HFFc6 (cell line): ENCODE results near the gene TSPAN18. TPM values are rescaled to one million over a fixed set of nuclear protein-coding genes. Genes with fewer than 3 reads are reported as not detected.

Experiments
- DNase-seq: peaks from one replicate; pipeline ENCODE4 v3.0.0-alpha.2; 2018
- H3K27ac Mint-ChIP-seq: 2 replicates; pipeline ENCODE4 v1.8.0; 2020; ENCODE audit warnings: mild to moderate bottlenecking, mixed read lengths
- H3K27me3 Mint-ChIP-seq: 2 replicates; pipeline ENCODE4 v1.8.0; 2021; ENCODE audit warnings: mild to moderate bottlenecking, moderate library complexity, mixed read lengths; ENCODE audit not compliant: insufficient read depth
- H3K36me3 Mint-ChIP-seq: 2 replicates; pipeline ENCODE4 v1.8.0; 2021; ENCODE audit warnings: low read depth, mixed read lengths
- H3K4me1 Mint-ChIP-seq: 2 replicates; pipeline ENCODE4 v1.8.0; 2020; ENCODE audit warnings: low read depth, mixed read lengths
- H3K4me3 Mint-ChIP-seq: 2 replicates; pipeline ENCODE4 v1.8.0; 2020; ENCODE audit warnings: mild to moderate bottlenecking, moderate library complexity, mixed read lengths
- H3K9me3 Mint-ChIP-seq: 2 replicates; pipeline ENCODE4 v1.8.0; 2020; ENCODE audit warnings: mild to moderate bottlenecking, mixed read lengths
- total RNA-seq, 6 experiments: library from RNA; stranded (reverse); fragmentation: NEBNext Ultra II Directional; extraction: Animal tissue kit (Norgen Biotek cat#: 25700); gene quantifications; 2 replicates in 1 of 6; 3 replicates in 5 of 6; pipeline ENCODE4 v1.2.3, GENCODE V29; 2021
- TF ChIP-seq, protein P1 (sequence below): fragments of 200-600 bp; sonication (generic); IDR thresholded peaks from 2 replicates; pipeline ENCODE4 v1.5.0; 2021; ENCODE audit warnings: antibody characterized with exemption, mild to moderate bottlenecking

Gene TSPAN18
- total RNA-seq, 6 experiments from 2014 or later, result 0.09 TPM; not detected in 5

DNA sequence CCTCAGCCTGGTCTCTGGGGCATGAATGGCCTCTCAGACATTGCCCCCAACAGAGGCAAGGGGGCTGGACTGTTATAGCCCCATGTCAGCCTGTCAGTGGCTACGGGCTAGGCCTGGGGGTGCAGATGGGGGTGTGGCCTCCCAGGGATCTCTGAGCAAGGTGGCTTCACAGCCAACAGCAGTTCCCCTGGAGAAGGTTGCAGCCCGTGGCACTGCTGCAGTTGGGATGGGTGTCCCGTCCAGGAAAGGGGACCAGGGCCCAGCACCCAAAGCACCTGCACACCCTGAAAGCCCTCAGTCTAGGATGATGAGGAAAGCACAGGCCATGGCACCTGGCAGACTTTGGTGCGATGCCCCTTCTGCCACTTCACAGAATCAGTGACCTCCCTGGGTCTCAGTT lies 122.7 kb downstream of the TSPAN18 start:
- DNase-seq, result no peak
- H3K36me3 Mint-ChIP-seq, result peaks cover 9% of the 10 kb centered on the region; the same call in 1 of the 2 replicates
- no peak overlapping the region for H3K27ac Mint-ChIP-seq
- peaks cover 11% of the 10 kb centered on the region for H3K9me3 Mint-ChIP-seq
- TF ChIP-seq, protein P1, sequence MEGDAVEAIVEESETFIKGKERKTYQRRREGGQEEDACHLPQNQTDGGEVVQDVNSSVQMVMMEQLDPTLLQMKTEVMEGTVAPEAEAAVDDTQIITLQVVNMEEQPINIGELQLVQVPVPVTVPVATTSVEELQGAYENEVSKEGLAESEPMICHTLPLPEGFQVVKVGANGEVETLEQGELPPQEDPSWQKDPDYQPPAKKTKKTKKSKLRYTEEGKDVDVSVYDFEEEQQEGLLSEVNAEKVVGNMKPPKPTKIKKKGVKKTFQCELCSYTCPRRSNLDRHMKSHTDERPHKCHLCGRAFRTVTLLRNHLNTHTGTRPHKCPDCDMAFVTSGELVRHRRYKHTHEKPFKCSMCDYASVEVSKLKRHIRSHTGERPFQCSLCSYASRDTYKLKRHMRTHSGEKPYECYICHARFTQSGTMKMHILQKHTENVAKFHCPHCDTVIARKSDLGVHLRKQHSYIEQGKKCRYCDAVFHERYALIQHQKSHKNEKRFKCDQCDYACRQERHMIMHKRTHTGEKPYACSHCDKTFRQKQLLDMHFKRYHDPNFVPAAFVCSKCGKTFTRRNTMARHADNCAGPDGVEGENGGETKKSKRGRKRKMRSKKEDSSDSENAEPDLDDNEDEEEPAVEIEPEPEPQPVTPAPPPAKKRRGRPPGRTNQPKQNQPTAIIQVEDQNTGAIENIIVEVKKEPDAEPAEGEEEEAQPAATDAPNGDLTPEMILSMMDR, result no peak
- H3K4me3 Mint-ChIP-seq, result no peak overlapping the region
- H3K27me3 Mint-ChIP-seq, result peaks cover 20% of the 10 kb centered on the region
- peaks cover 11% of the 10 kb centered on the region for H3K4me1 Mint-ChIP-seq

GRCh38 chr11:44849922-44850321 lies 123.2 kb downstream of the TSPAN18 start:
- TF ChIP-seq, protein P1, result no peak
- Mint-ChIP-seq H3K4me1 (peaks cover 16% of the 10 kb centered on the region), H3K4me3 (no peak overlapping the region), H3K27me3 (peaks cover 20% of the 10 kb centered on the region), H3K27ac (no peak overlapping the region), H3K9me3 (peaks cover 11% of the 10 kb centered on the region), H3K36me3 (peaks cover 9% of the 10 kb centered on the region; the same call in 1 of the 2 replicates)
- DNase-seq, result no peak

DNA sequence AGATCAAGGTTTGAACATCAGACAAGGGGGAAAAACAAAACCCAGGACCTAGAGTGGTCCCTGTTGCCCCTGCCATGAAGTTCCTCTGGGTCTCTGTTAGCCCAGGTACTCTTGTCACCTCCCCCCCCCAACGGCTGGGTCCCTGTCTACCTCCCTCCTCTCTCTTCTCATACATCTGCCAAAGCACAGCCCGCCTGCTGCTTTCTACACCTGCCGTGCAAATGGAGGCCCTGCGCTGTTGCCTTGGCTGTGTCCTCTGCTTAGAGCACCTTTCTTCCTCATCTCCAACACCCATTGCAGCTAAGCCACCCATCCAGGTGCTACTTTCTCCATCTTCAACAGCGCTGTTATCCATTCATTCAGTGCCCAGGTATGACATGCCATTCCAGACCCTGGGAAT lies 124.7 kb downstream of the TSPAN18 start:
- H3K36me3 Mint-ChIP-seq, result peaks cover 9% of the 10 kb centered on the region; the same call in 1 of the 2 replicates
- peaks cover 32% of the 10 kb centered on the region for H3K4me1 Mint-ChIP-seq
- DNase-seq, result no peak
- H3K9me3 Mint-ChIP-seq, result peaks cover 11% of the 10 kb centered on the region
- peaks cover 15% of the 10 kb centered on the region for H3K27me3 Mint-ChIP-seq
- TF ChIP-seq, protein P1, result no peak
- no peak overlapping the region for H3K27ac Mint-ChIP-seq
- H3K4me3 Mint-ChIP-seq, result no peak overlapping the region

GRCh38 chr11:44852159-44852747 lies 125.5 kb downstream of the TSPAN18 start:
- Mint-ChIP-seq H3K27ac (no peak overlapping the region), H3K4me1 (peaks cover 33% of the 10 kb centered on the region), H3K4me3 (no peak overlapping the region), H3K36me3 (peaks cover 4% of the 10 kb centered on the region; the same call in 1 of the 2 replicates), H3K9me3 (peaks cover 5% of the 10 kb centered on the region; the same call in 1 of the 2 replicates), H3K27me3 (peaks cover 18% of the 10 kb centered on the region)
- DNase-seq, result no peak
- TF ChIP-seq, protein P1, result no peak

DNA sequence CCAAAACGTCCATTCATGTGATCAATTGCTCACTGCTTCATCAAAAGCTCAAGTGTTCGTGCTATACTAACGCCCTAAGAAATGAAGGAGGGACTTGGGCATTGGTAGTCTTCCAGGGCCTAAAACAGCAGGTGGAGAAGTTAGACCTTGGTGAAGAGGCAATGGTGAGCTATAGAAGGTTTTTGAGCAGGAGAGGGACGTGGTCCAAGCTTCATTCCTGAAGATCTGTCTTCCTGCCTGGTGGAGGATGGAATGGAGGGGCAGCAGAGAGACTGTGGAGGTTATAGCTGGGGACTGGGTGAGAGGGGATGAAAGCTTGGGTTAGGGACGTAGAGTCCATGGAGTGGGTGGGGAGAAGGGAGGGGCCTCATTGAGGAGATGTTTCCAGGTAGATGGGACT lies 126.2 kb downstream of the TSPAN18 start:
- no peaks in the 10 kb centered on the region for H3K9me3 Mint-ChIP-seq
- no peak for DNase-seq
- TF ChIP-seq, protein P1, result no peak
- H3K27me3 Mint-ChIP-seq, result peaks cover 24% of the 10 kb centered on the region
- no peak overlapping the region for H3K27ac Mint-ChIP-seq
- H3K4me1 Mint-ChIP-seq, result peaks cover 33% of the 10 kb centered on the region
- H3K4me3 Mint-ChIP-seq, result no peak overlapping the region
- H3K36me3 Mint-ChIP-seq, result no peaks in the 10 kb centered on the region
